Hepatocyte (in vitro differentiated cells): ENCODE data around the gene SGMS2.

ENCODE experiments used
- CTCF ChIP-seq: fragments of 200-600 bp; sonication (generic); IDR thresholded peaks from 2 replicates; pipeline ENCODE4 v1.5.1; 2016; ENCODE audit warnings: antibody characterized with exemption, mild to moderate bottlenecking; ENCODE audit not compliant: poor library complexity
- EZH2 ChIP-seq: fragments of 200-600 bp; sonication (generic); IDR thresholded peaks from 2 replicates; pipeline ENCODE4 v1.6.1; 2016; ENCODE audit warnings: antibody characterized with exemption, mild to moderate bottlenecking, borderline replicate concordance

GRCh38 chr4:107902715-107903114 lies 78.0 kb downstream of the SGMS2 start:
- TF ChIP-seq CTCF (no peak), EZH2 (no peak)
